MCF 10A (cell line): Measurements from ENCODE around the gene DACH1. TPM values are rescaled to one million over a fixed set of nuclear protein-coding genes. Genes with fewer than 3 reads are reported as not detected.
"Not testable (repeated sequence)": the region's sequence is repeated elsewhere in the genome, so short reads cannot be mapped to it uniquely, and the experiment has no call there.

Experiments
- BruUV-seq: library from RNA; stranded (reverse); fragments of 400-500 nt; replicated peaks from 2 replicates; lab custom pipeline; 2021; lab: Mats Ljungman, UMichigan
- CTCF ChIA-PET: fragments of 300-600 bp; sonication (Branson Sonifier 250); formaldehyde crosslinking; extraction: SDS; loops from one replicate; lab custom pipeline; 2021; ENCODE audit warnings: antibody characterized with exemption, inconsistent platforms; lab: Yijun Ruan, JAX
- POLR2A ChIA-PET: fragments of 300-600, 350-650 bp; sonication (Branson Sonifier 250); formaldehyde crosslinking; extraction: SDS; loops from one replicate; lab custom pipeline; 2020; ENCODE audit warnings: antibody characterized with exemption, inconsistent platforms; lab: Yijun Ruan, JAX
- DNase-seq: peaks from one replicate; pipeline ENCODE4 v3.0.0-alpha.2; 2018; ENCODE audit not compliant: unreplicated experiment
- H3K27ac Mint-ChIP-seq: one replicate; pipeline ENCODE4 v1.8.0; 2022; ENCODE audit warnings: mild to moderate bottlenecking, low read depth, mixed read lengths; ENCODE audit not compliant: unreplicated experiment
- H3K27me3 Mint-ChIP-seq: one replicate; pipeline ENCODE4 v1.8.0; 2022; ENCODE audit warnings: mixed read lengths; ENCODE audit not compliant: insufficient read depth, unreplicated experiment
- H3K36me3 Mint-ChIP-seq: one replicate; pipeline ENCODE4 v1.8.0; 2022; ENCODE audit warnings: mild to moderate bottlenecking, moderate library complexity, mixed read lengths; ENCODE audit not compliant: insufficient read depth, unreplicated experiment
- H3K4me1 Mint-ChIP-seq: one replicate; pipeline ENCODE4 v1.8.0; 2022; ENCODE audit warnings: mixed read lengths; ENCODE audit not compliant: insufficient read depth, unreplicated experiment
- H3K4me3 Mint-ChIP-seq: one replicate; pipeline ENCODE4 v1.8.0; 2022; ENCODE audit warnings: mild to moderate bottlenecking, moderate library complexity, mixed read lengths; ENCODE audit not compliant: unreplicated experiment
- H3K9me3 Mint-ChIP-seq: one replicate; pipeline ENCODE4 v1.8.0; 2022; ENCODE audit warnings: mixed read lengths; ENCODE audit not compliant: unreplicated experiment
- intact Hi-C: fragments of 100-400 bp; cut with micrococcal nuclease; formaldehyde crosslinking; loops from 2 replicates; pipeline ENCODE4 v1.14.1; 2022
- total RNA-seq: library from RNA; stranded (reverse); gene quantifications from 2 replicates; pipeline ENCODE4 v1.2.3, GENCODE V29; 2022
- TF ChIP-seq, protein P1 (sequence below): fragments of 200-600 bp; IDR thresholded peaks from one replicate; pipeline ENCODE4 v1.8.0; 2022; ENCODE audit warnings: antibody characterized with exemption, mild to moderate bottlenecking; ENCODE audit not compliant: unreplicated experiment

DACH1 gene
- total RNA-seq, 1 experiment from 2014 or later, result not detected

DNA sequence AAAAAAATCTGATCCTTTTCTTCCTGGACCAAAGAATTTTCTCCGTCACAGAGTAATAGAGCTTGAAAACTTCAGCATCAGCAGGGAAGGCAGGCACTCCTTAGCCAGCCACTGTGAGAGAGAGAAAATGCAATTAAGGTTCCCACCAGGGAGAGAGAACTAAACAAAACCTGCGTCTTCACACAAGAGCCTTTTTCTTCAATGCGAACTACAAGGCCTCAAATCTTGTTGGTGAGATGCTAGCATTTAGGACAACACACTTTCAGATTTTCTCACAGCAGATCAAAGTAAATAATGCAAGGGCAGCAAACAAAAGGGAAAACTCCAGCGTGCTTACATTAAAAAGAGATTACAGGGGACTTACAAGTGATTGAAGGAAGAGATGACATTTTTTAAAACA is 80.1 kb downstream of the DACH1 start:
- intact Hi-C loops, result no loop called here
- CTCF ChIA-PET, result no interaction called here

DNA sequence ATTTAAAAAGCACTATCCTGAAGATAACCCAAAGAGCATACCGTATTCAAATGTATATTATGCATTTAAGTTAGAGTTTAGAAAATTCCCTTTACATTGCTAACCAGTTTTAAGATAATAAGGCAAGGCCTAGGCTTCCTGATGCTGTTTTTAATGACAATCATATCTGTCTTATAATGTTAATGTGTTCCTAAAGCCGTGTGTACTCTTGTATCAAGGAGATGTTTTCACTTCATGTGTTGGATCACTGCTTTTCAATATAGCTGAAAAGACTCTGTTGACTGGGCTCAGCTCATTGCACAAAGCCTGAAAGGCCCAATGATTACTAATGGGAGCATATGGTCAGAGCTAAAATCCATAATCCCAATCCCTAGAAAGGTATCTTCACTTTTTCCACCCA is 81.6 kb downstream of the DACH1 start:
- Mint-ChIP-seq H3K36me3 (no peaks in the 10 kb centered on the region), H3K27me3 (peaks cover 69% of the 10 kb centered on the region), H3K4me3 (no peak overlapping the region), H3K4me1 (no peaks in the 10 kb centered on the region), H3K9me3 (no peaks in the 10 kb centered on the region), H3K27ac (no peak overlapping the region)
- intact Hi-C loops, result no loop called here
- no peak for DNase-seq
- CTCF ChIA-PET, result no interaction called here
- TF ChIP-seq, protein P1, sequence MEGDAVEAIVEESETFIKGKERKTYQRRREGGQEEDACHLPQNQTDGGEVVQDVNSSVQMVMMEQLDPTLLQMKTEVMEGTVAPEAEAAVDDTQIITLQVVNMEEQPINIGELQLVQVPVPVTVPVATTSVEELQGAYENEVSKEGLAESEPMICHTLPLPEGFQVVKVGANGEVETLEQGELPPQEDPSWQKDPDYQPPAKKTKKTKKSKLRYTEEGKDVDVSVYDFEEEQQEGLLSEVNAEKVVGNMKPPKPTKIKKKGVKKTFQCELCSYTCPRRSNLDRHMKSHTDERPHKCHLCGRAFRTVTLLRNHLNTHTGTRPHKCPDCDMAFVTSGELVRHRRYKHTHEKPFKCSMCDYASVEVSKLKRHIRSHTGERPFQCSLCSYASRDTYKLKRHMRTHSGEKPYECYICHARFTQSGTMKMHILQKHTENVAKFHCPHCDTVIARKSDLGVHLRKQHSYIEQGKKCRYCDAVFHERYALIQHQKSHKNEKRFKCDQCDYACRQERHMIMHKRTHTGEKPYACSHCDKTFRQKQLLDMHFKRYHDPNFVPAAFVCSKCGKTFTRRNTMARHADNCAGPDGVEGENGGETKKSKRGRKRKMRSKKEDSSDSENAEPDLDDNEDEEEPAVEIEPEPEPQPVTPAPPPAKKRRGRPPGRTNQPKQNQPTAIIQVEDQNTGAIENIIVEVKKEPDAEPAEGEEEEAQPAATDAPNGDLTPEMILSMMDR, result no peak
- POLR2A ChIA-PET, result no interaction called here
- no TSS peak for BruUV-seq

More for the DNA sequence above, 80.1 kb downstream of the DACH1 start:
- Mint-ChIP-seq H3K4me3 (no peak overlapping the region), H3K4me1 (no peaks in the 10 kb centered on the region), H3K27me3 (peaks cover 76% of the 10 kb centered on the region), H3K36me3 (no peaks in the 10 kb centered on the region), H3K9me3 (no peaks in the 10 kb centered on the region), H3K27ac (no peak overlapping the region)
- TF ChIP-seq, protein P1, result no peak
- POLR2A ChIA-PET, result no interaction called here
- DNase-seq, result no peak
- no TSS peak for BruUV-seq

DNA sequence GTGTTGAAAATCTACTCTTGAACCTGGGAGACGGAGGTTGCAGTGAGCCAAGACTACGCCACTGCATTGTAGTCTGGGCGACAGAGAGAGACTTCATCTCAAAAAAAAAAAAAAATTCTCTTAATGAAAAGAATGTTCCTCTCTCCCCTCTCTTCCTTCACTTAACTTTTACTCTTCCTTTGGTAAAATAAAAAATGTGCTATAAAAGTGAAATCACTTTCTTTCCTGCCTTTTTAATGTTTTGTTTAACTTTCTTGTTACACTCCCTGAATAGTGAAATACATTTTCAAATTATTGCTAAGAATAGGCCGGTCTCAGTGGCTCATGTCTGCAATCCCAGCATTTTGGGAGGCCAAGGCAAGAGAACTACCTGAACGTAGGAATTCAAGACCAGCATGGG is 86.5 kb downstream of the DACH1 start:
- TF ChIP-seq, protein P1, result no peak
- no peak overlapping the region for H3K27ac Mint-ChIP-seq
- CTCF ChIA-PET, result no interaction called here
- no TSS peak for BruUV-seq
- no peaks in the 10 kb centered on the region for H3K4me1 Mint-ChIP-seq
- no peak for DNase-seq
- intact Hi-C loops, result no loop called here
- no peak overlapping the region for H3K4me3 Mint-ChIP-seq
- H3K27me3 Mint-ChIP-seq, result peaks cover 59% of the 10 kb centered on the region
- no peaks in the 10 kb centered on the region for H3K9me3 Mint-ChIP-seq
- H3K36me3 Mint-ChIP-seq, result no peaks in the 10 kb centered on the region
- POLR2A ChIA-PET, result no interaction called here

DNA sequence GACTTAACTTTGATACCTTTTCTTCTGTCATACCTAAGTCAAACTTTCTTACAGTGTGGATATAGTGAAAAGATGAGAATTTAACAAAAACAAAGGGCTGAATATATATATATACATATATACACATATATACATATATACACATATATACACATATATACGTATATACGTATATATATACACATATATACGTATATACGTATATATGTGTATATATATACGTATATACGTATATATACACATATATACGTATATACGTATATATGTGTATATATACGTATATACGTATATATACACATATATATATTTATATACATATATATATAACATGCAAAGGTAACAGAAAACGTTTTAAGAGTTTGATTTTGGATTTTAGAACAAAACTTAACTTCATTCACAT is 88.0 kb downstream of the DACH1 start:
- POLR2A ChIA-PET, CTCF ChIA-PET, H3K4me1 Mint-ChIP-seq, H3K4me3 Mint-ChIP-seq, H3K9me3 Mint-ChIP-seq, DNase-seq, H3K36me3 Mint-ChIP-seq, H3K27ac Mint-ChIP-seq, BruUV-seq, intact Hi-C loops: not testable (repeated sequence)
- peaks cover 44% of the 10 kb centered on the region for H3K27me3 Mint-ChIP-seq

DNA sequence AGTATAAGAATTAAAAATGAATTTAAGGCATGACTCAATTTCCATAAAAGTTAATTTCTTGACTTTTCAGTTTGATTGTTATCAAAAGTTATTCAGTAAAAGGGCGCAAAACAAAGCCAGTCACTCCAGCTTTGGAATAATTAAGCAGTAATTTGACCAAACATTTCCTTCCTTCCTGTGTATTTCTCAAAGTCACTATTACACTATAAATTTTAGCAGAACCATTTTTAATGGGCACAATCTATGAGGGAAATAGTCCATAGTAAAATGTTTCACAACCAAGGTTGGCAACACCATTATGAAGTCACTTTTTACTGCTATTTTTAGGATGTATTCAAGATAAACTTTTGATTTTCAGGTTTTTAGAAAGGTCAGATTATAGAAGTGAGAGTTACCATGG is 91.0 kb downstream of the DACH1 start:
- intact Hi-C loops, result no loop called here
- BruUV-seq, result no TSS peak
- Mint-ChIP-seq H3K4me1 (no peaks in the 10 kb centered on the region), H3K4me3 (no peak overlapping the region), H3K27ac (no peak overlapping the region), H3K36me3 (no peaks in the 10 kb centered on the region), H3K27me3 (peaks cover 31% of the 10 kb centered on the region), H3K9me3 (no peaks in the 10 kb centered on the region)
- TF ChIP-seq, protein P1, result no peak
- ChIA-PET POLR2A (no interaction called here), CTCF (no interaction called here)
- no peak for DNase-seq
